Natural killer cell (primary cell): ENCODE data around the gene IRF6. TPM values are rescaled to one million over a fixed set of nuclear protein-coding genes. Genes with fewer than 3 reads are reported as not detected.

Experiments used
- ATAC-seq, 3 donors: fragments of 150-1000 bp in 2 of 3; fragments of 200-7000 bp in 1 of 3; cut with Tn5 transposase; 1 replicate in 1 of 3; 2 replicates in 2 of 3; pipeline ENCODE4 v1.10.0; 2021; ENCODE audit warnings: mild to moderate bottlenecking in 2 of 3, moderate library complexity in 2 of 3
- DNase-seq, 2 donors: peaks; one replicate each; pipeline versions ENCODE4 v3.0.0 to v3.0.0-alpha.2; 2013 to 2021; ENCODE audit warnings: mixed read lengths in 1 of 2
- H3K27ac ChIP-seq: one replicate; pipeline ENCODE4 v1.5.1; 2013; ENCODE audit warnings: mild to moderate bottlenecking, low read length
- H3K27me3 ChIP-seq: one replicate; pipeline ENCODE4 v1.6.1; 2013; ENCODE audit warnings: low read length; ENCODE audit not compliant: control insufficient read depth, insufficient read depth
- H3K36me3 ChIP-seq: one replicate; pipeline ENCODE4 v1.6.1; 2013; ENCODE audit warnings: low read length; ENCODE audit not compliant: control insufficient read depth, insufficient read depth
- H3K4me1 ChIP-seq: one replicate; pipeline ENCODE4 v1.6.1; 2013; ENCODE audit warnings: low read length; ENCODE audit not compliant: control insufficient read depth, insufficient read depth
- H3K4me3 ChIP-seq: one replicate; pipeline ENCODE4 v1.5.1; 2013; ENCODE audit warnings: low read length
- H3K9me3 ChIP-seq: one replicate; pipeline ENCODE4 v1.6.1; 2013; ENCODE audit warnings: low read length; ENCODE audit not compliant: control insufficient read depth, insufficient read depth
- H3K27ac Mint-ChIP-seq, 2 donors: one replicate each; pipeline ENCODE4 v1.8.0; 2022; ENCODE audit warnings: mild to moderate bottlenecking in 2 of 2, mixed read lengths in 2 of 2, moderate library complexity in 1 of 2
- H3K27me3 Mint-ChIP-seq, 2 donors: one replicate each; pipeline ENCODE4 v1.8.0; 2022; ENCODE audit warnings: low read depth in 2 of 2, mixed read lengths in 2 of 2
- H3K36me3 Mint-ChIP-seq: one replicate; pipeline ENCODE4 v1.8.0; 2022; ENCODE audit warnings: mixed read lengths
- H3K4me1 Mint-ChIP-seq, 2 donors: one replicate each; pipeline ENCODE4 v1.8.0; 2022; ENCODE audit warnings: mixed read lengths in 2 of 2
- H3K4me3 Mint-ChIP-seq: one replicate; pipeline ENCODE4 v1.8.0; 2022; ENCODE audit warnings: mild to moderate bottlenecking, moderate library complexity, mixed read lengths
- H3K9me3 Mint-ChIP-seq, 2 donors: one replicate each; pipeline ENCODE4 v1.8.0; 2022; ENCODE audit warnings: mixed read lengths in 2 of 2
- WGBS: methylation state at CpG from one replicate; pipeline ENCODE4 v1.1.7; 2013; ENCODE audit warnings: missing lambda C conversion rate; ENCODE audit not compliant: insufficient coverage; 5-methylcytosine and 5-hydroxymethylcytosine counted together
- intact Hi-C: fragments of 100-400 bp; cut with micrococcal nuclease; formaldehyde crosslinking; loops from one replicate; pipeline ENCODE4 v1.14.2; 2022
- total RNA-seq, 4 donors: library from RNA; stranded (reverse); fragments of 120-200 nt in 1 of 4; gene quantifications; one replicate each; pipeline versions ENCODE4 v1.2.3 to v1.2.4, GENCODE V29; 2013 to 2022
- TF ChIP-seq, protein P1 (sequence below): fragments of 200-600 bp; IDR thresholded peaks from one replicate; pipeline ENCODE4 v1.8.0; 2022; ENCODE audit warnings: antibody characterized with exemption

Gene IRF6
- total RNA-seq, 3 donors from 2014 or later (not counting 1 experiment from before 2014, with no cell fraction given), result 2.5 to 11.2 (median 3.8) TPM

DNA sequence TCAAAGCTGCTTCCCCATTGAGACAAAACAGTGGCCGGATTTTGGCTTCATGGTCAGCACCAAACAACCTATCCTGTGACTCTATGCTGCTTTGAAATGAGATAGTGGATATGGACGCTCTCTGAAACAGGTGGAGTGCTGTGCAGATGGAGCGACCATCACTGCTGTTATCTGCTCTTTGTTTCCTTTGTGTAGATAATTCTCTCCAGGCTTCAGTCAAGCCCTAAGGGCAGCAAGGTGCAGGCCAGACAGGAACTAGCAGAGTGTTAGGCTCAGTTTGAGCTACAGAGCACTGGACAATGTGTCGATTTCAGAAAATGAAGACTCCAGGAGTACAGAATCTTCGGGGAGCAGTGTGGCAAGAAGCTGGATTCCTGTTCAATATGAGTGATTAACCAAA is 4.8 kb upstream of the IRF6 start:
- H3K27ac ChIP-seq, result no peak overlapping the region
- H3K36me3 Mint-ChIP-seq, result no peaks in the 10 kb centered on the region
- H3K9me3 Mint-ChIP-seq, result no peaks in the 10 kb centered on the region
- H3K27me3 Mint-ChIP-seq, result peaks cover 0 to 2% of the 10 kb centered on the region in 2 donors
- H3K4me3 ChIP-seq, result no peak overlapping the region
- H3K27ac Mint-ChIP-seq, result no peak overlapping the region
- no peaks in the 10 kb centered on the region for H3K36me3 ChIP-seq
- intact Hi-C loops, result no loop called here
- no peaks in the 10 kb centered on the region for H3K9me3 ChIP-seq
- H3K4me1 Mint-ChIP-seq, result peaks cover 0 to 7% of the 10 kb centered on the region in 2 donors
- peaks cover 6% of the 10 kb centered on the region for H3K4me1 ChIP-seq
- no peak for ATAC-seq
- TF ChIP-seq, protein P1, sequence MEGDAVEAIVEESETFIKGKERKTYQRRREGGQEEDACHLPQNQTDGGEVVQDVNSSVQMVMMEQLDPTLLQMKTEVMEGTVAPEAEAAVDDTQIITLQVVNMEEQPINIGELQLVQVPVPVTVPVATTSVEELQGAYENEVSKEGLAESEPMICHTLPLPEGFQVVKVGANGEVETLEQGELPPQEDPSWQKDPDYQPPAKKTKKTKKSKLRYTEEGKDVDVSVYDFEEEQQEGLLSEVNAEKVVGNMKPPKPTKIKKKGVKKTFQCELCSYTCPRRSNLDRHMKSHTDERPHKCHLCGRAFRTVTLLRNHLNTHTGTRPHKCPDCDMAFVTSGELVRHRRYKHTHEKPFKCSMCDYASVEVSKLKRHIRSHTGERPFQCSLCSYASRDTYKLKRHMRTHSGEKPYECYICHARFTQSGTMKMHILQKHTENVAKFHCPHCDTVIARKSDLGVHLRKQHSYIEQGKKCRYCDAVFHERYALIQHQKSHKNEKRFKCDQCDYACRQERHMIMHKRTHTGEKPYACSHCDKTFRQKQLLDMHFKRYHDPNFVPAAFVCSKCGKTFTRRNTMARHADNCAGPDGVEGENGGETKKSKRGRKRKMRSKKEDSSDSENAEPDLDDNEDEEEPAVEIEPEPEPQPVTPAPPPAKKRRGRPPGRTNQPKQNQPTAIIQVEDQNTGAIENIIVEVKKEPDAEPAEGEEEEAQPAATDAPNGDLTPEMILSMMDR, result no peak
- H3K4me3 Mint-ChIP-seq, result no peak overlapping the region
- no peak for DNase-seq
- H3K27me3 ChIP-seq, result no peaks in the 10 kb centered on the region
- 94% methylated on average over 5 of the region's 5 CpGs for WGBS

DNA sequence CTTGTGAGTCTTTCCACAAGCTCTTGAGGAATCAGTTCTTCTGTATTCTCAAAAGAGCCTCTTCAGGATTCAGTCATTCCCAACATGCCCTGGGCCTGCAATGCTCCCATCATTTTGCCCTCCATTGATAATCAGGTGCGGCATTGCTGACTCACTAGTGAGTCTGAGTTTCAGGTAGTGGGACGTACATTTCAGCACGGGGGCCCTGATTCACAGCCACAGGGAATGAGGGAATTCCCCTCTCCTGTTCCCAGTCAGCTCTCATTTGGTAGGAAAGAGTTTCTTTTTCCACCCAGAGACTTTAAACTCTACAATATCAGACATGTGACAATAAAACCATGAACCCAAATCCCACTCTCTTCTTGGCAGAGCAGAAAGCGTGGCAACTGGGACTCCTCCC is 3.7 kb upstream of the IRF6 start:
- Mint-ChIP-seq H3K36me3 (no peaks in the 10 kb centered on the region), H3K4me1 (peaks cover 4 to 18% of the 10 kb centered on the region in 2 donors), H3K27ac (no peak overlapping the region), H3K9me3 (no peaks in the 10 kb centered on the region), H3K4me3 (no peak overlapping the region), H3K27me3 (peaks cover 0 to 2% of the 10 kb centered on the region in 2 donors)
- Histone ChIP-seq H3K4me3 (no peak overlapping the region), H3K27me3 (no peaks in the 10 kb centered on the region), H3K27ac (no peak overlapping the region), H3K9me3 (no peaks in the 10 kb centered on the region), H3K4me1 (peaks cover 13% of the 10 kb centered on the region), H3K36me3 (no peaks in the 10 kb centered on the region)
- TF ChIP-seq, protein P1, result no peak
- WGBS, result 100% methylated on average over 2 of the region's 4 CpGs
- DNase-seq (no peak), ATAC-seq (no peak)
- intact Hi-C loops, result no loop called here

DNA sequence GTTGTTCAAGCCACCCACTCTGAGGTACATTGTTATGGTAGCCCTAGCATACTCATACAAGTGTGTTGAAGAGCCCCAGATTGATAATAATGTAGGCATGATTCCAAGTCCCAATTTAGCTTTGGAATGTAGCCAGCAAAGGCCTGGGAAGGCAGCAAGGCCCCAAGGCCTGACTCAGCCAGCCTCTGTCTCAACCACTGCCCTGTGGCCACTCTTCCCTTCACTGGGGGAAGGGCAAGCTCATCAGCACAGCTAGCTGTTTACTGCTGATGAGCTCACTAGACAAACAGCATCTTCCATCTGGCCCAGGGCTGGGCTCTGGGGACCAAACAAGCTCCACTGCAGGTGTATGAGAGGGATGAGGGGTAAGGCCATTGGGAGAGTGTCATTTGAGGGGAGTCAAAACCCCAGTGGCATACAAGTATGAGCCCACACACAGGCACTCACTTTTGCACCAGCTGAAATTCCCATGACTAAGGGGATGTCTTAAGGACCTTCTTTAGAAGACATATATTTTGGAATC is 2.2 kb upstream of the IRF6 start:
- no peak overlapping the region for H3K4me3 Mint-ChIP-seq

More for the DNA sequence above, 2.2 kb upstream of the IRF6 start:
- Mint-ChIP-seq H3K4me1 (peaks cover 4 to 24% of the 10 kb centered on the region in 2 donors), H3K36me3 (no peaks in the 10 kb centered on the region), H3K27me3 (peaks cover 0 to 4% of the 10 kb centered on the region in 2 donors), H3K9me3 (no peaks in the 10 kb centered on the region), H3K27ac (no peak overlapping the region)
- ATAC-seq, result no peak
- H3K4me3 ChIP-seq, result no peak overlapping the region
- DNase-seq, result no peak
- intact Hi-C loops, result no loop called here
- peaks cover 13% of the 10 kb centered on the region for H3K4me1 ChIP-seq
- no peak overlapping the region for H3K27ac ChIP-seq
- no peaks in the 10 kb centered on the region for H3K36me3 ChIP-seq
- TF ChIP-seq, protein P1, result no peak
- H3K9me3 ChIP-seq, result no peaks in the 10 kb centered on the region
- H3K27me3 ChIP-seq, result no peaks in the 10 kb centered on the region
